RPMI7951 (cell line): ENCODE measurements around the gene NECTIN4. TPM values are rescaled to one million over a fixed set of nuclear protein-coding genes. Genes with fewer than 3 reads are reported as not detected.
"Not testable (repeated sequence)": the region's sequence is repeated elsewhere in the genome, so short reads cannot be mapped to it uniquely, and the experiment has no call there.

ENCODE experiments used
- DNase-seq: peaks from one replicate; pipeline ENCODE4 v3.0.0-alpha.2; 2012; ENCODE audit warnings: low read depth
- total RNA-seq: library from RNA; depleted of rRNA; stranded (reverse); fragments of >200 nt; shearing (Covaris generic); gene quantifications from 2 replicates; pipeline ENCODE4 v1.2.3, GENCODE V29; 2014; rRNA removed

NECTIN4 gene
- total RNA-seq, 1 experiment from 2014 or later = not detected

DNA sequence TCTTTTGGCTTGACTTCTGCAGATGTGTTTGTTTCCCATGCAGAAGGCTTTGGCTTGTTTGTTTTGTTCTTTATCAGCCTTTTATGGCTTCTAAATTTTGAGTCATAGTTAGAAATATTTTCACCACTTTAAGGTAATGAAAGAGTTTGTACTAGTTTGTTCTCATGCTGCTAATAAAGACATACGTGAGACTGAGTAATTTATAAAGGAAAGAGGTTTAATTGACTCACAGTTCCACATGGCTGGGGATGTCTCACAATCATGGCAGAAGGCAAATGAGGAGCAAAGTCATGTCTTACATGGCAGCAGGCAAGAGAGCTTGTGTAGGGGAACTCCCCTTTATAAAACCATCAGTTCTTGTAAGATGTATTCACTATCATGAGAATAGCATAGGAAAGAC, 62.4 kb downstream of the NECTIN4 start:
- DNase-seq = not testable (repeated sequence)

DNA sequence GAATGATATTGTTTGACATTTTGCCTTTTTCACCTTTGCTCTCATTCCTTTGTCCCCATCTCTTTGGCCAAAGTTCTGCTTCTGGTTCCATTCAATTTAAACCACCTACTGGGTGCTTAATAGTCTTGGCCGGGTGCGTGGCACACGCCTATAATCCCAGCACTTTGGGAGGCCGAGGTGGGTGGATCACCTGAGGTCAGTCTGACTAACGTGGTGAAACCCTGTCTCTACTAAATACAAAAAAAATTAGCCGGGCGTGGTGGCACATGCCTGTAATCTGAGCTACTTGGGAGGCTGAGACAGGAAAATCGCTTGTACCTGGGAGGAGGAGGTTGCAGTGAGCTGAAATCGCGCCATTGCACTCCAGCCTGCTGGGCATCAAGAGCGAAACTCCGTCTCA, 66.9 kb downstream of the NECTIN4 start:
- DNase-seq = not testable (repeated sequence)

DNA sequence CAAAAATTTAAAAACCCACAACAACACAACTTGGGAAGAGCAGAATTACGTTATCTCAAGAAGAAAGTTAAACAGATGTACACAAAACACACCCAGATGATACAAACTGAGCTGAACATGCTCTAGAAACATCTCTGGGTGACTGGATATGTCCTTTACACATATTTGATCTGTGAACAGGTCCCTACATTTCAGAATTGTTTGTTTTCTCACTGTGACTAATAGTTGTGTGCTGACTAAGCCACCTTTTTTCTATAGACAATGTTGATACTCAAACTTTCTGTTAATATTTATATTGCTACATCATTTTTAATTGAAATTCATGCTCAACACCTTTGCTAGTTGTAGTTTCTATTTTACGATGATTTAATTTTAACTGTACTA, 67.4 kb downstream of the NECTIN4 start:
- no peak for DNase-seq

DNA sequence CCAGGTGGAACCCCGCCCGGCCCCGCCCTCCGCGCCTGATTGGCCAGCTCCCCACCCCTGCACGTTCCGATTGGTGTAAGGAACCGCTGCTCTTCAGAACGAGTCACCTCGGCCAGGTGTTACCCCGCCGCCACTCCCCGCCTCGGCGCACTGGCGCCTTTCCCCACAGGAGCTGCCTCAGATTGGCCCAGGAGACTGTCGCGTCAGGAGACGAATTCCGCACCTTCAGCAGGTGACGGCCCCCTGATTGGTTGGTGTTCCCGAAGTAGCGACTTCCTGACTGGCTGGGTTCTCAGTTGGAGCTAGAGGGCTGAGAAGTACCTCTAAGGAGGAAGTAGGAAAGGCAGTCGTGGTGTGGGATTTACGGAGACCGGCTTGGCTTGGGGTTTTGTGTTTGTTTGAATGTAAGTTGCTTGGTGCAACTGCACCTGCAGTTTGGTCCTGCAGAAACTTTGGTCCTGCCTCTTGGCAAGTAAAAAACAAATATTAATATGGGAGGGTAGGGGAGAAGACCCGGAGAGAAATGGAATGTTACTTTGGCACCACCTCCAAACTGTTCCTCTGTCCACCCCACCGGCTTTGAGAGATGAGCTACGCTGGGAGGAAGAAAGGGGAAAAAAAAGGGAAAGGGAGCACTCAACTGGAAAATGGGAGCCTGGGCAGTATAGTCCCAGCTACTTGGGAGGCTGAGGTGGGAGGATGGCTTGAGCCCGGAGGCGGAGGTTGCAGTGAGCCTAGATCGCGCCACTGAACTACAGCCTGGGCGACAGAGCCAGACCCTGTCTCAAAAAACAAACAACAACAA, 68.0 kb downstream of the NECTIN4 start:
- DNase-seq = peak; percentile 35

Other genes with a start within 250 kb of the NECTIN4 start
- gene CD244, start 226.7 kb downstream of the NECTIN4 start, total RNA-seq = not detected in 2 replicates
- gene ITLN1, start 204.4 kb downstream of the NECTIN4 start, total RNA-seq = not detected in 2 replicates
- not detected in 2 replicates for gene ITLN2, start 134.7 kb downstream of the NECTIN4 start, total RNA-seq
- 6.0 and 10.5 TPM in 2 replicates for gene F11R, start 68.4 kb downstream of the NECTIN4 start, total RNA-seq
- gene TSTD1, start 50.6 kb downstream of the NECTIN4 start, total RNA-seq = 0.48 TPM in 1 of 2 replicates, not detected in the other
- 63.3 and 67.3 TPM in 2 replicates for gene USF1, start 43.6 kb downstream of the NECTIN4 start, total RNA-seq
- gene ARHGAP30, start 19.7 kb downstream of the NECTIN4 start, total RNA-seq = 0.20 TPM in 1 of 2 replicates, not detected in the other
- gene KLHDC9, start 8.8 kb upstream of the NECTIN4 start, total RNA-seq = not detected in 2 replicates
- 82.0 and 94.4 TPM in 2 replicates for gene PFDN2, start 28.5 kb upstream of the NECTIN4 start, total RNA-seq
- gene NIT1, start 28.5 kb upstream of the NECTIN4 start, total RNA-seq = 27.0 and 27.9 TPM in 2 replicates
- gene DEDD, start 43.1 kb upstream of the NECTIN4 start, total RNA-seq = 20.1 and 23.1 TPM in 2 replicates
- gene UFC1, start 64.4 kb upstream of the NECTIN4 start, total RNA-seq = 81.9 and 95.6 TPM in 2 replicates
- gene USP21, start 69.9 kb upstream of the NECTIN4 start, total RNA-seq = 4.4 and 9.3 TPM in 2 replicates
- gene PPOX, start 76.9 kb upstream of the NECTIN4 start, total RNA-seq = 12.3 and 16.3 TPM in 2 replicates
- gene B4GALT3, start 87.9 kb upstream of the NECTIN4 start, total RNA-seq = 13.7 and 16.7 TPM in 2 replicates
- 5.2 and 8.3 TPM in 2 replicates for gene ADAMTS4, start 109.5 kb upstream of the NECTIN4 start, total RNA-seq
- 109 and 119 TPM in 2 replicates for gene NDUFS2, start 112.8 kb upstream of the NECTIN4 start, total RNA-seq
- 1.3 TPM in 1 of 2 replicates, not detected in the other for gene FCER1G, start 125.7 kb upstream of the NECTIN4 start, total RNA-seq
- gene APOA2, start 134.1 kb upstream of the NECTIN4 start, total RNA-seq = not detected in 2 replicates
- 8.4 and 10.0 TPM in 2 replicates for gene TOMM40L, start 136.5 kb upstream of the NECTIN4 start, total RNA-seq
- gene NR1I3, start 148.6 kb upstream of the NECTIN4 start, total RNA-seq = not detected in 2 replicates
- not detected in 2 replicates for gene PCP4L1, start 169.2 kb upstream of the NECTIN4 start, total RNA-seq
- gene MPZ, start 220.4 kb upstream of the NECTIN4 start, total RNA-seq = 0.24 and 0.39 TPM in 2 replicates
- 16.1 and 19.5 TPM in 2 replicates for gene SDHC, start 224.8 kb upstream of the NECTIN4 start, total RNA-seq